GM18505 (cell line): Measurements from ENCODE around the gene ITGB4.
"Not testable (repeated sequence)": the region's sequence is repeated elsewhere in the genome, so short reads cannot be mapped to it uniquely, and the experiment has no call there.

Source experiments
- ATAC-seq: cut with Tn5 transposase; IDR thresholded peaks from one replicate; pipeline ENCODE4 v1.9.1; 2021; ENCODE audit not compliant: unreplicated experiment
- POLR2A ChIP-seq: IDR thresholded peaks from 4 replicates; pipeline ENCODE4 v1.6.1; 2011; ENCODE audit warnings: borderline replicate concordance; ENCODE audit not compliant: insufficient read depth, insufficient read length; ENCODE audit errors: extremely low read depth

The ITGB4 gene

DNA sequence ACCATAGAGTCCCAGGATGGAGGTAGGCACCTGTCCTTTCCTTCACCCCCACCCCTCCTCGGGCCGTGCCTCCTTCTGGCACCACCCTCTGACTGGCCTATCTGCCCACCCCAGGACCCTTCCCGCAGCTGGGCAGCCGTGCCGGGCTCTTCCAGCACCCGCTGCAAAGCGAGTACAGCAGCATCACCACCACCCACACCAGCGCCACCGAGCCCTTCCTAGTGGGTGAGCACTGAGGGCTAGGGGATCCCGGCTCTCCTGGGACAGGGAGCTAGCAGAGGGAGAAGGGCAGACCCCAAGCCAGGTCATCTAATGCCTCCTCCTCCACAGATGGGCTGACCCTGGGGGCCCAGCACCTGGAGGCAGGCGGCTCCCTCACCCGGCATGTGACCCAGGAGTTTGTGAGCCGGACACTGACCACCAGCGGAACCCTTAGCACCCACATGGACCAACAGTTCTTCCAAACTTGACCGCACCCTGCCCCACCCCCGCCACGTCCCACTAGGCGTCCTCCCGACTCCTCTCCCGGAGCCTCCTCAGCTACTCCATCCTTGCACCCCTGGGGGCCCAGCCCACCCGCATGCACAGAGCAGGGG is 35.9 kb downstream of the ITGB4 start:
- TF ChIP-seq POLR2A, result no peak
- ATAC-seq, result no peak

- TF ChIP-seq POLR2A, result no peak
- no peak for ATAC-seq
Observed at GRCh38 chr17:75758131-75758905, 37.1 kb downstream of the ITGB4 start.

- no peak for TF ChIP-seq POLR2A
- ATAC-seq, result no peak
Observed at GRCh38 chr17:75759457-75759856, 38.2 kb downstream of the ITGB4 start.

GRCh38 chr17:75759978-75760640 is 38.9 kb downstream of the ITGB4 start:
- not testable (repeated sequence) for ATAC-seq

DNA sequence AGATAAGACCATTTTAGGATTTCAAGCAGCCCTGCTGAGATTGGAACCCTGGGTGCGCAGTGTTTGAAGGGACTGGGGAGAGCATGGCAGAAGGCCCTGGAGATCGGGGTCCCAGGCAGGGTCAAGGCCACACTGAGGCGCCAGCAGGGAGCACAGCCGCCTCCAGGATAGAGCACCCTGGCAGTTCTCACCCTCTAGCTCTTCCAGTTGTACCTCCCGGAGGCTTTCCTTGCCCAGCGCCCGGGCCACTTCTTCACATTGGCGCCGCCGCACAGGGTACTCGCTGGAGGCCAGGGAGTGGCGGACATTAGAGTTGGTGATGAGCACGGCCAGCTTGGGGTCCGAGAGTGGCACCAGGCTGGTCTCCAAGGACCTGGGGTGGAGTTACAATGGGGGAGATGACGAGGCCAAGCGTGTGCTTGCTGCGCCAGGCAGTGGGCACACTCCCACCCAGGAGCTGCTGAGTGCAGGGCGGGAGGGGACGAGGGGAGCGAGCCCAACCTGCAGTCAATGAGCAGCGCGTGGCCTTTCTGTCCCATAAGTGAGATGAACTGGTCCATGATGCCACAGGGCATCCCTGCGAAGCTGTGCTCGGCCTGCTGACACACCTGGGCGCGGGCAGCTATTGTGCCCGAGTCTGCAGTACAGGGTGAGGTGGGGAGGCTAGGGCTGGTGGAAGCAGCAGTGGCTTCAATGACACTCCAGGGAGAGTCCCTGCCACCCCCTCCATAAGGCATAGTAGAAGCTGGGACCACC is 41.4 kb downstream of the ITGB4 start:
- no peak for TF ChIP-seq POLR2A
- no peak for ATAC-seq

- no peak for TF ChIP-seq POLR2A
- no peak for ATAC-seq
Observed at GRCh38 chr17:75763269-75763607, 42.0 kb downstream of the ITGB4 start.

DNA sequence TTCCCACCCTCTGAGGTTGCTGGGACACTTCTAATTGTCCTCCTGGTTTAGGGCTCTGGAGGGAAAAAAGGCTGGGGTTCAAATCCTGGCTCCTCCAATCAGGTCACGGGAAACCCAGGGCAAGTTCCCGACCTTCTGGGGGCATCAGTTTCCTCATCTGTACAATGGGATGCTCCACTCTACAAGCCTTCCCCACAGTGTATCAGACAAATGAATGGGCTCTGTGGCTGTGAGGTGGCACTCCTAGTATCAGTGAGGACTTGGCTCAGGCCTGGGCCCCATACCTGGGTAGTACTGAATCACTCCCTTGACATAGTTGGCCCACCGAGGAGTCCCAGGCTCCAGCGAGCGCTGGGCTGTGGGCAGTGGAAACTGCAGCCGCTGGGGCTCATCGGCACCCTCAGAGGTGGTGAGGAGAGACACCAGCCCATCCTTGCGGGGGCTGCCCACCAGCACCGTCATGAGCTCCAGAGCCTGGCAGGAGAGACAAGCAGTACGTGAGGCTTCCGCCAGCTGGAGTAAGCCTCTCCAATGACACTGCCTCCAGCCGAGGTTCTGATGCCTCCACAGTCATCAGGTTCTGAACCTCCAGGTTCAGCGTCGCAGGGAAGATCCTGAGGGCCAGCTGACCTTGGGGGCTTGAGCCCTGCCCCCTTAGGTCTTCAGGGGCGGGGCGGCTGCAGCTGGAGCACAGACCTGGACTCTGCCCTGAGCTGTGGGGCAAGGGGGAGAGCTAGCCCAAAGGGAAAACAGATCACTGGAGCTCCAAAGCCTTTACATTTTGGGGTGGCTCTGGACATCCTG is 42.6 kb downstream of the ITGB4 start:
- no peak for TF ChIP-seq POLR2A

DNA sequence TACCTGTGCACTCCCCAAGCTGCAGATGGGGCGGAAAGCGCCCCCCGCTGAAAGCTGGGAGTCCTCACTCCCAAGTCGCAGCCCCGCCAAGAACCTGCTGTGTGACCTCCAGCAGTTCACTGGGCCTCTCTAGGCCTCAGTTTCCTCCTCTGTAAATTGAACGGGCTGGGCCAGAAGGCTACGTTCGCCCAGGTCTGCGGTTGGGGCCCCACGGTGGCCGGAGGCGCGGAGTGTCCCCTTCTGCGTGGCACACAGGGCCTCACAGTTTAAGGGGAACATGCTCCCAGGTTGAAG is 43.1 kb downstream of the ITGB4 start:
- ATAC-seq, result no peak
- TF ChIP-seq POLR2A, result no peak

More for the DNA sequence above, 42.6 kb downstream of the ITGB4 start:
- no peak for ATAC-seq

GRCh38 chr17:75764711-75765421 is 43.6 kb downstream of the ITGB4 start, which contains the start of gene GALK1:
Gene GALK1, minus strand, starts transcription at chr17:75765192. Its CDS starts 56 bp downstream, at chr17:75765136.
- peak; percentile 68 for ATAC-seq
- TF ChIP-seq POLR2A, result peak; percentile 53

GRCh38 chr17:75765981-75766380 is 44.7 kb downstream of the ITGB4 start:
- no peak for TF ChIP-seq POLR2A
- no peak for ATAC-seq

GRCh38 chr17:75767881-75768280 is 46.6 kb downstream of the ITGB4 start:
- no peak for TF ChIP-seq POLR2A
- no peak for ATAC-seq

- no peak for TF ChIP-seq POLR2A
- ATAC-seq, result no peak
Observed at GRCh38 chr17:75769536-75769935, 48.3 kb downstream of the ITGB4 start.
